Epithelial cell of esophagus (primary cell): Measurements from ENCODE around the gene CACNA1G.

ENCODE experiments used
- DNase-seq: peaks from one replicate; pipeline ENCODE4 v3.0.0; 2010; ENCODE audit warnings: low read depth
- H3K4me3 ChIP-seq: 2 replicates; pipeline ENCODE4 v1.5.1; 2011; ENCODE audit warnings: mild to moderate bottlenecking, low read length, control low read depth
- TF ChIP-seq, protein P1 (sequence below): IDR thresholded peaks from 2 replicates; pipeline ENCODE4 v1.5.1; 2011; ENCODE audit warnings: low read depth, mild to moderate bottlenecking, low read length, control low read depth, inconsistent platforms; ENCODE audit not compliant: insufficient read depth; ENCODE audit errors: missing control alignments

The CACNA1G gene

DNA sequence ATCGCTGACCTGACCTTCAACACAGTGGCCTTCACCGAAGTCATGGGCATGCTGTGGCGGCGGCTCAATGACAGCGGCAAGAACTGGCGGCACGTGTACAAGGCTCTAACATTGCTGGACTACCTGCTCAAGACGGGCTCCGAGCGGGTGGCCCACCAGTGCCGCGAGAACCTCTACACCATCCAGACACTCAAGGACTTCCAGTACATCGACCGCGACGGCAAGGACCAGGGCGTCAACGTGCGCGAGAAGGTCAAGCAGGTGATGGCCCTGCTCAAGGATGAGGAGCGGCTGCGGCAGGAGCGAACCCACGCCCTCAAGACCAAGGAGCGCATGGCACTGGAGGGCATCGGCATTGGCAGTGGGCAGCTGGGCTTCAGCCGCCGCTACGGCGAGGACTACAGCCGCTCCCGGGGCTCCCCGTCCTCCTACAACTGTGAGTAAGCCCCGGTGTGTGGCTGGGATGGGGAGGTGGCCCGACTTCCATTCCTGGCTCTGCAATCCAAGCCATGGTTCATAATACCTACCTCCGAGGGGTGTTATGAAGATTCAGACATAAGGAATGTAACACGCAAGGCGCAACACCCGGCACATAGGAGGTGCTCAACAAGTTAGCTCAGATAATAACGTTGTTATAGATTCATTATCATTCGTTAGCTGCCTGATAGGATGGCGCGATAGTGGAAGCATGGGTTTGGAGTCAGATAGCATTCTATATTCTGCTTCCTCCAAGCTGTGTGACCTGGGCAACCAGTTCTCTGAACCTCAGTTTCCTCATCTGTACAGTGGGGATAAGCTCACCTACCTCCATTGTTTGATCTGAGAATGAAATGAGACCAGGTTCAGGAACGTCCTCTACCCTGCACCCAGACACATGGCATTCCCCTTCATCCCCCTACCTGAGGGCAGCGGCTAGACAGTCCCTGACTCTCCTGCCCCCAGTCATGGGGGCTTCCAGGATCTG is 23.6 kb upstream of the CACNA1G start:
- DNase-seq: no peak
- TF ChIP-seq, protein P1, sequence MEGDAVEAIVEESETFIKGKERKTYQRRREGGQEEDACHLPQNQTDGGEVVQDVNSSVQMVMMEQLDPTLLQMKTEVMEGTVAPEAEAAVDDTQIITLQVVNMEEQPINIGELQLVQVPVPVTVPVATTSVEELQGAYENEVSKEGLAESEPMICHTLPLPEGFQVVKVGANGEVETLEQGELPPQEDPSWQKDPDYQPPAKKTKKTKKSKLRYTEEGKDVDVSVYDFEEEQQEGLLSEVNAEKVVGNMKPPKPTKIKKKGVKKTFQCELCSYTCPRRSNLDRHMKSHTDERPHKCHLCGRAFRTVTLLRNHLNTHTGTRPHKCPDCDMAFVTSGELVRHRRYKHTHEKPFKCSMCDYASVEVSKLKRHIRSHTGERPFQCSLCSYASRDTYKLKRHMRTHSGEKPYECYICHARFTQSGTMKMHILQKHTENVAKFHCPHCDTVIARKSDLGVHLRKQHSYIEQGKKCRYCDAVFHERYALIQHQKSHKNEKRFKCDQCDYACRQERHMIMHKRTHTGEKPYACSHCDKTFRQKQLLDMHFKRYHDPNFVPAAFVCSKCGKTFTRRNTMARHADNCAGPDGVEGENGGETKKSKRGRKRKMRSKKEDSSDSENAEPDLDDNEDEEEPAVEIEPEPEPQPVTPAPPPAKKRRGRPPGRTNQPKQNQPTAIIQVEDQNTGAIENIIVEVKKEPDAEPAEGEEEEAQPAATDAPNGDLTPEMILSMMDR: no peak
- no peak overlapping the region for H3K4me3 ChIP-seq

DNA sequence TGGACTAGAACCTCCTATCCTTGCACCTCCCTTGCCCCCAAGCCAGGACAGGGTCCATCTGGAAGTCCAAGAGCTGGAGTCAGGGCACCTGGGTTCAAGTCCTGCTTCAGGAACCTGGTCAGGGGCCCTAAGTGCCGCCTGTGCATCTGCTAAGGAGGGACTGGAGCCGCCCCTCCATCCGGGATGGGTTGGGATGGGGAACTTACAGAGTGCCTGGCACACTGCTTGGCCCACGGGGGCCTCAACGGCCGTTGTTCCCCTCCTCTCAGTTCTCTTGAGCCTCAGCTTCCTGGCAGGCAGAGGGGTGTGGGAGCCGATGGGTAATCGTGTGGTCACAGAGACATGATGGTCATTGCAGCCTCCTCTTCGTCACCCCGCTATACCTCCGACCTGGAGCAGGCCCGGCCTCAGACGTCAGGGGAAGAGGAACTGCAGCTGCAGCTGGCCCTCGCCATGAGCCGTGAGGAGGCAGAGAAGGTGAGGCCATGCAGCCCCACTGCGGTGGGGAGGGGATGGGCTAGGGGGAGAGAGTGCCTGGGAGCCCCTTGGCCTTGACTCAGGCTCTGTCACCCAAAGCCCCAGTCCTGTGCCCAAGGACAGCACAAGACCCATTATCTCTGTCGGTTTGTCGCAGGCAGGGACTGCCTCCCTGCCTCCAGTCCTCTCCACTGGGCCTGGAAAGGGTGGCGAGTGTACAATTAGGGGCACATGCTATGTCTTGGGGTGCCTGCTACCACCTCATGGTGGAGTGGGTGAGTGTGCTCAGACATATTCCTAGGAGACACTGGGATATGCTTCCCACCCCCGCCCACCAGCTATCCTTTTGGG is 22.6 kb upstream of the CACNA1G start:
- DNase-seq: no peak
- no peak overlapping the region for H3K4me3 ChIP-seq
- TF ChIP-seq, protein P1: no peak

DNA sequence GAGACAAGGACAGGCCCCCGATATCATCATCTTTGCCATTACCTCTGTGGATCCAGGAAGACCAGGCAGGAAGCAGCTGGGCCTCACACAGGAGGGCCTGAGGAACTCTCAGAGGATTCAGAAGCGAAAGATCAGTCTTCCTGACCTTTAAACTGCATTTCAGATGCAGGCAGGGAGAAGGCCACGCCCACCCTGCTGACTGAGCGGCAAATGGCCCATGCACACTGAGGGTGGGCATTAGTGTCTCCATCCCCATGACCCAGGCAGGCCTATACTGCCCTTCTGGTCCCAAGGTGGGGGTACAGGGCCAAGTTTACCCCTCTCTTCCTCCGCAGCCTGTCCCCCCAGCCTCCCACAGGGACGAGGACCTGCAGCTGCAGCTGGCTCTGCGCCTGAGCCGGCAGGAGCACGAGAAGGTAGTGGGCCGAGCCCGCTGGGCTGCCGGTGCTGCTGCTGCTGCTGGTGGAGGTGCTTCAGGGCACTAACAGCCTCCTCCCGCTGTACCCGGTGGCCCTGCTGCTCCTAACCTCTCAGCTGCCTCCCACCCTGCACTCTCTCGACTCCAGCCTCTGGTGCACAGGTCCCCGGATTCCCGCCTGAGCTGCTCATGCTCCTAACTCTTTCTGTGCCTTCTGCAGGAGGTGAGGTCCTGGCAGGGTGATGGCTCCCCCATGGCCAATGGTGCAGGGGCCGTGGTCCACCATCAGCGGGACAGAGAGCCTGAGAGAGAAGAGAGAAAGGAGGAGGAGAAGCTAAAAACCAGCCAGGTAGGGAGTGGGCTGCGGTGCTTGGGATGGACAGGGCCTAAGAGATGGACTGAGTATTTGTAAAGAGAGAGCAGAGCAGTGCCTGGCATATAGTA is 21.7 kb upstream of the CACNA1G start:
- TF ChIP-seq, protein P1: no peak
- DNase-seq: no peak
- H3K4me3 ChIP-seq: no peak overlapping the region

DNA sequence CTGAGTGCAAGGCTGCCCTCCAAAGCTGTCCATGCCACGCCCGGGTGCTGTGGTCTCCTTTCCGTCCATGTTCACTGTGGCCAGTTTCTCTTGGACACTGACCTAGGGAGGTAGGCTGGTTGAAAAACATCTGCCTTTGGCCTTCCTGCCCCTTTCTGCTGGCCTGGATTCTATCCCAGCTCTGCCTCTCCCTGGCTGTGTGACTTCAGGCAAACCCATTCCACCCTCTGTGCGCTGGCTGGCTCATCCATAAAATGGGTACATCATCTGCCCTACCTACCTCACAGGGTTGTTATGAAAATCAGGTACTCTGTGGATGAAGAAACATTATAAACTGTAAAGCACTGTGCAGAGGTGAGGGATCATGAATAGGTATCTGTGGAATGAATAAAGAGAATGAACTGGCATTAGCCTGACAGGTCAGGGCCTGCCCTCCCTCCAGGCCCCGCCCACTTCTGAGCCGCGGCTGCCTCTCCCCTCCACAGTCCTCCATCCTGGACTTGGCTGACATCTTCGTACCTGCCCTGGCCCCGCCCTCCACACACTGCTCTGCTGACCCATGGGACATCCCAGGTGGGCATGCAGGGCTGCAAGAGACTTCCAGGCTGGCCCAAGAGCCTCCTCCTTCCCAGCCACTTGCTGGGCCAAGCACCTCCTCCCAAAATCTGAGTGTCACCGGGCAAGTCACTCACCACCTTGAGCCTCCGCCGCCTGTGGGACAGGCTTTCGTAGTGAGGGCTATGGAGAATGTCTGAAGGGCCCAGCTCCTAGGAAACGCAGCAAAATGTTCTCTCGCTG is 20.6 kb upstream of the CACNA1G start:
- H3K4me3 ChIP-seq: no peak overlapping the region
- peak; percentile 92 for DNase-seq
- TF ChIP-seq, protein P1: no peak

DNA sequence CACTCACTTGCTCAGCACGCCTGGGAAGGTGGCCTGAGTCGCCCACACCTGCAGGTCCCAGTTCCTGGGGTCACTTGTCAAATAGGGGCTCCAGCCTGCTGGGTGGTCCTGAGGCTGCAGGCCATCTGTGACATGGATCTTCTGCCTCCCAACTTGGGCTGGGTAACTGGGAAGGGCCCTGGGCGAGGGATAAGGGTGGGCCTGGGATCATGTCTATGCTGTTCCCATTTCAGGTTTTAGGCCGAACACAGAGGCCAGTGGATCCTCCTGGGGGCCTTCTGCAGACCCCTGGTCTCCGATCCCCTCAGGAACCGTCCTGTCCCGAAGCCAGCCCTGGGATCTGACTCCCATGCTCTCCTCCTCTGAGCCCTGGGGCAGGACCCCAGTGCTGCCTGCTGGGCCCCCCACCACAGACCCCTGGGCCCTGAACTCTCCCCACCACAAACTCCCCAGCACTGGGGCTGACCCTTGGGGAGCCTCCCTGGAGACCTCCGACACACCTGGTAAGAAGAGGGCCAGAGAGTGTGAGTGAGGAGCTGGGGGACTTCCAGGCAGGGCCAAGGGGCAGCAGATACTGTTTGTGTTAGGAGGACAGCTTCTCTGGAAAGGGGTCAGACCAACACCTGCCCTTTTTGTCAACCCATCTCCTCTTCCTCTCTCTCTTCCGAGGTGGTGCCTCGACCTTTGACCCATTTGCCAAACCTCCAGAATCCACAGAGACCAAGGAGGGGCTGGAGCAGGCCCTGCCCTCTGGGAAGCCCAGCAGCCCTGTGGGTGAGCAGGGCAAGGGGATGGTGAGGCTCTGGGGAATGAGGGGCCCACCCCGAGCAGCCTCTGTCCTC is 19.7 kb upstream of the CACNA1G start:
- TF ChIP-seq, protein P1: no peak
- no peak overlapping the region for H3K4me3 ChIP-seq
- DNase-seq: no peak
